Endothelial cell (in vitro differentiated cells): ENCODE measurements around the gene NCOA6. TPM values are rescaled to one million over a fixed set of nuclear protein-coding genes. Genes with fewer than 3 reads are reported as not detected.
A peak's percentile ranks its signal among the peaks of the same experiment; 100 is the strongest.

ENCODE experiments used
- DNase-seq: peaks from one replicate; pipeline ENCODE4 v3.0.0; 2021; ENCODE audit warnings: low spot score
- H3K27ac Mint-ChIP-seq: one replicate; pipeline ENCODE4 v1.8.0; 2021; ENCODE audit warnings: mixed read lengths, inconsistent platforms; ENCODE audit not compliant: unreplicated experiment
- H3K27me3 Mint-ChIP-seq: one replicate; pipeline ENCODE4 v1.8.0; 2021; ENCODE audit warnings: mild to moderate bottlenecking, moderate library complexity, mixed read lengths, inconsistent platforms; ENCODE audit not compliant: unreplicated experiment
- H3K36me3 Mint-ChIP-seq: one replicate; pipeline ENCODE4 v1.8.0; 2021; ENCODE audit warnings: mild to moderate bottlenecking, low read depth, mixed read lengths, inconsistent platforms; ENCODE audit not compliant: unreplicated experiment
- H3K4me1 Mint-ChIP-seq: one replicate; pipeline ENCODE4 v1.8.0; 2021; ENCODE audit warnings: mild to moderate bottlenecking, mixed read lengths, inconsistent platforms; ENCODE audit not compliant: unreplicated experiment
- H3K4me3 Mint-ChIP-seq: one replicate; pipeline ENCODE4 v1.8.0; 2021; ENCODE audit warnings: mild to moderate bottlenecking, mixed read lengths, inconsistent platforms; ENCODE audit not compliant: unreplicated experiment
- H3K9me3 Mint-ChIP-seq: one replicate; pipeline ENCODE4 v1.8.0; 2021; ENCODE audit warnings: mixed read lengths, inconsistent platforms; ENCODE audit not compliant: unreplicated experiment
- total RNA-seq: library from RNA; stranded (reverse); fragmentation: NEBNext Ultra II Directional; extraction: Animal tissue kit (Norgen Biotek cat#: 25700); gene quantifications from one replicate; pipeline ENCODE4 v1.2.1, GENCODE V29; 2021; ENCODE audit not compliant: unreplicated experiment
- TF ChIP-seq, protein P1 (sequence below): fragments of 200-600 bp; sonication (generic); IDR thresholded peaks from one replicate; pipeline ENCODE4 v1.5.0; 2021; ENCODE audit warnings: antibody characterized with exemption; ENCODE audit not compliant: unreplicated experiment

The NCOA6 gene
- total RNA-seq, 1 donor from 2014 or later, result 22.0 TPM

DNA sequence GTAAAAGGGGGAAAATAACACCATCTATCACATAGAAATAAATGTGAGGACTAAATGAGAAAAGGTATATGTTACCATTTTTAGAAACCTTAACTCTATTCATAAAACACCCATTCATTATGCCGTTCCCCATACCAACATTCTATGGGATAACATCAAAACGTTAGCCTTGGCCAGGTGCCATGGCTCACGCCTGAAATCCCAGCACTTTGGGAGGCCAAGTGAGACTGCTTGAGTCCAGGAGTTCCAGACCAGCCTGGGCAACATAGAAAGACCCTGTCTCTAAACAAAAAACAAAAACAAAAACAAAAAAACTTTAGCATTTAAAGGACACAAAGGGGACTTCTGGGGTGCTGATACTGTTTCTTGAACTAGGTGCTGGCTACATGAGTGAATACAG, 149.9 kb downstream of the NCOA6 start:
- H3K4me1 Mint-ChIP-seq, result peaks cover 8% of the 10 kb centered on the region
- TF ChIP-seq, protein P1, sequence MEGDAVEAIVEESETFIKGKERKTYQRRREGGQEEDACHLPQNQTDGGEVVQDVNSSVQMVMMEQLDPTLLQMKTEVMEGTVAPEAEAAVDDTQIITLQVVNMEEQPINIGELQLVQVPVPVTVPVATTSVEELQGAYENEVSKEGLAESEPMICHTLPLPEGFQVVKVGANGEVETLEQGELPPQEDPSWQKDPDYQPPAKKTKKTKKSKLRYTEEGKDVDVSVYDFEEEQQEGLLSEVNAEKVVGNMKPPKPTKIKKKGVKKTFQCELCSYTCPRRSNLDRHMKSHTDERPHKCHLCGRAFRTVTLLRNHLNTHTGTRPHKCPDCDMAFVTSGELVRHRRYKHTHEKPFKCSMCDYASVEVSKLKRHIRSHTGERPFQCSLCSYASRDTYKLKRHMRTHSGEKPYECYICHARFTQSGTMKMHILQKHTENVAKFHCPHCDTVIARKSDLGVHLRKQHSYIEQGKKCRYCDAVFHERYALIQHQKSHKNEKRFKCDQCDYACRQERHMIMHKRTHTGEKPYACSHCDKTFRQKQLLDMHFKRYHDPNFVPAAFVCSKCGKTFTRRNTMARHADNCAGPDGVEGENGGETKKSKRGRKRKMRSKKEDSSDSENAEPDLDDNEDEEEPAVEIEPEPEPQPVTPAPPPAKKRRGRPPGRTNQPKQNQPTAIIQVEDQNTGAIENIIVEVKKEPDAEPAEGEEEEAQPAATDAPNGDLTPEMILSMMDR, result no peak
- no peak overlapping the region for H3K4me3 Mint-ChIP-seq
- H3K27me3 Mint-ChIP-seq, result peaks cover 3% of the 10 kb centered on the region
- no peaks in the 10 kb centered on the region for H3K36me3 Mint-ChIP-seq
- no peak for DNase-seq
- H3K9me3 Mint-ChIP-seq, result no peaks in the 10 kb centered on the region
- peak overlapping the region; percentile 50 for H3K27ac Mint-ChIP-seq

DNA sequence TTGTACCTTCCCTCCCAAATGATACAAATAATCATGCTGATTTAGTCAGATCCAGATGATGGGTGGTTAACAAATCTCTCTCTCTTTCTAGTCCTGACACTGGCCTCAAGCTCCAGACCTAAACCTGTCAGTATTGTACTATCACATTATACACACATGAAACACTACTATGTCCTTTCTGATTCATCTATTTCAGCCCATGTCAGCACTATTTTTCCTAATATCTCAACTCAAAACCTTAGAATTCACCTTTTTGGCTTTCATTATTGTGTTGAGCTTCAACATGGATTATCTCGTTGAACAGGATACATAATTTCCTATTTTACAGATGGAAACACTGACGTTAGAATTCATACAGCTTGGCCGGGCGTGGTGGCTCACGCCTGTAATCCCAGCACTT, 152.0 kb downstream of the NCOA6 start:
- peaks cover 3% of the 10 kb centered on the region for H3K36me3 Mint-ChIP-seq
- H3K4me1 Mint-ChIP-seq, result peaks cover 8% of the 10 kb centered on the region
- H3K4me3 Mint-ChIP-seq, result no peak overlapping the region
- H3K27me3 Mint-ChIP-seq, result peaks cover 3% of the 10 kb centered on the region
- TF ChIP-seq, protein P1, result no peak
- no peak for DNase-seq
- no peaks in the 10 kb centered on the region for H3K9me3 Mint-ChIP-seq
- no peak overlapping the region for H3K27ac Mint-ChIP-seq

DNA sequence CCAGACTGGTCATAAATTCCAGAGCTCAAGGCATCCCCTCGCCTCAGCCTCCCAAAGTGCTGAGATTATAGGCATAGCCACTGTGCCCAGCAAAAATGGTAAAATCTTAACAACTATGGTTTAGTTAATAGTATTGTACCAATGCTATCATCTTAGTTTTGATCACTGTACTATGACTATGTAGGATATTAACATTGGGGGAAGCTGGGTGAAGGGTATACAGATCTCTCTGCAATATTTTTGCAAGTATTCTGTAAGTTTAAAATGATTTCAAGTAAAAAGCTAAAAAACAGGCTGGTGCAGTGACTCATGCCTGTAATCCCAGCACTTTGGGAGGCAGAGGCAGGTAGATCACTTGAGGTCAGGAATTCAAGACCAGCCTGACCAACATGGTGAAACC, 156.4 kb downstream of the NCOA6 start:
- no peak overlapping the region for H3K27ac Mint-ChIP-seq
- peaks cover 3% of the 10 kb centered on the region for H3K36me3 Mint-ChIP-seq
- no peak for DNase-seq
- H3K4me1 Mint-ChIP-seq, result no peaks in the 10 kb centered on the region
- no peaks in the 10 kb centered on the region for H3K9me3 Mint-ChIP-seq
- H3K4me3 Mint-ChIP-seq, result no peak overlapping the region
- no peaks in the 10 kb centered on the region for H3K27me3 Mint-ChIP-seq
- TF ChIP-seq, protein P1, result no peak

Other genes with a start within 250 kb of the NCOA6 start
- 16.5 TPM for gene PIGU, start 148.6 kb downstream of the NCOA6 start, total RNA-seq
- 68.5 TPM for gene TP53INP2, start 121.3 kb downstream of the NCOA6 start, total RNA-seq
- gene GGT7, start 47.2 kb upstream of the NCOA6 start, total RNA-seq, result 20.3 TPM
- 53.2 TPM for gene ACSS2, start 51.0 kb upstream of the NCOA6 start, total RNA-seq
- 48.3 TPM for gene GSS, start 130.2 kb upstream of the NCOA6 start, total RNA-seq
- 0.51 TPM for gene MYH7B, start 130.2 kb upstream of the NCOA6 start, total RNA-seq